Ramos (cell line): Measurements from ENCODE around the gene FNDC3A.

Experiments used
- in situ Hi-C: fragments of 300-500 bp; cut with MboI; formaldehyde crosslinking; loops from one replicate; pipeline ENCODE4 v1.14.3; 2022; ENCODE audit warnings: low sequenced_read_pairs; ENCODE audit not compliant: unreplicated experiment

Gene FNDC3A

GRCh38 chr13:49210114-49210513 lies 234.4 kb downstream of the FNDC3A start:
- in situ Hi-C loops: no loop called here

- in situ Hi-C loops: no loop called here
These were observed 235.0 kb downstream of the FNDC3A start for GRCh38 chr13:49210669-49211068.

GRCh38 chr13:49213539-49213938 lies 237.8 kb downstream of the FNDC3A start:
- in situ Hi-C loops: no loop called here

GRCh38 chr13:49213997-49214916 lies 238.5 kb downstream of the FNDC3A start:
- in situ Hi-C loops: no loop called here

GRCh38 chr13:49214917-49215376 lies 239.2 kb downstream of the FNDC3A start:
- in situ Hi-C loops: no loop called here

GRCh38 chr13:49216334-49216733 lies 240.6 kb downstream of the FNDC3A start:
- in situ Hi-C loops: no loop called here

GRCh38 chr13:49217962-49218492 lies 242.3 kb downstream of the FNDC3A start:
- in situ Hi-C loops: no loop called here

GRCh38 chr13:49218493-49219051 lies 242.9 kb downstream of the FNDC3A start:
- in situ Hi-C loops: no loop called here

GRCh38 chr13:49219647-49220035 lies 243.9 kb downstream of the FNDC3A start:
- in situ Hi-C loops: no loop called here

GRCh38 chr13:49220036-49220855 lies 244.5 kb downstream of the FNDC3A start, which contains the start of gene MLNR:
Gene MLNR (plus strand): TSS chr13:49220338. CDS start chr13:49220338, 0 bp downstream.
- in situ Hi-C loops: no loop called here

- in situ Hi-C loops: no loop called here
These were observed 245.3 kb downstream of the FNDC3A start for GRCh38 chr13:49220856-49221589.

- in situ Hi-C loops: no loop called here
These were observed 245.9 kb downstream of the FNDC3A start for GRCh38 chr13:49221590-49221965.

GRCh38 chr13:49225223-49226042 lies 249.7 kb downstream of the FNDC3A start:
- in situ Hi-C loops: no loop called here

- in situ Hi-C loops: no loop called here
These were observed 250.9 kb downstream of the FNDC3A start for GRCh38 chr13:49226613-49227012.

- in situ Hi-C loops: no loop called here
These were observed 259.0 kb downstream of the FNDC3A start for GRCh38 chr13:49234741-49235140.

GRCh38 chr13:49235856-49236431 lies 260.2 kb downstream of the FNDC3A start:
- in situ Hi-C loops: no loop called here

- in situ Hi-C loops: no loop called here
These were observed 262.9 kb downstream of the FNDC3A start for GRCh38 chr13:49238621-49239020.

GRCh38 chr13:49240017-49240416 lies 264.3 kb downstream of the FNDC3A start:
- in situ Hi-C loops: no loop called here

GRCh38 chr13:49241296-49241695 lies 265.6 kb downstream of the FNDC3A start:
- in situ Hi-C loops: no loop called here
